ENCODE data around the gene EML2.

GRCh38 chr19:45560686-45561085 is 78.5 kb downstream of the EML2 start:
- TF ChIP-seq EZH2phosphoT487 (IDR thresholded peaks at IDR 0.05; ENCODE audit: borderline replicate concordance, low read length), result no peak
- TF ChIP-seq, protein P1, sequence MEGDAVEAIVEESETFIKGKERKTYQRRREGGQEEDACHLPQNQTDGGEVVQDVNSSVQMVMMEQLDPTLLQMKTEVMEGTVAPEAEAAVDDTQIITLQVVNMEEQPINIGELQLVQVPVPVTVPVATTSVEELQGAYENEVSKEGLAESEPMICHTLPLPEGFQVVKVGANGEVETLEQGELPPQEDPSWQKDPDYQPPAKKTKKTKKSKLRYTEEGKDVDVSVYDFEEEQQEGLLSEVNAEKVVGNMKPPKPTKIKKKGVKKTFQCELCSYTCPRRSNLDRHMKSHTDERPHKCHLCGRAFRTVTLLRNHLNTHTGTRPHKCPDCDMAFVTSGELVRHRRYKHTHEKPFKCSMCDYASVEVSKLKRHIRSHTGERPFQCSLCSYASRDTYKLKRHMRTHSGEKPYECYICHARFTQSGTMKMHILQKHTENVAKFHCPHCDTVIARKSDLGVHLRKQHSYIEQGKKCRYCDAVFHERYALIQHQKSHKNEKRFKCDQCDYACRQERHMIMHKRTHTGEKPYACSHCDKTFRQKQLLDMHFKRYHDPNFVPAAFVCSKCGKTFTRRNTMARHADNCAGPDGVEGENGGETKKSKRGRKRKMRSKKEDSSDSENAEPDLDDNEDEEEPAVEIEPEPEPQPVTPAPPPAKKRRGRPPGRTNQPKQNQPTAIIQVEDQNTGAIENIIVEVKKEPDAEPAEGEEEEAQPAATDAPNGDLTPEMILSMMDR (IDR thresholded peaks at IDR 0.05; ENCODE audit: low read depth, low read length, poor library complexity, severe bottlenecking), result no peak
